Measurements from ENCODE around the gene CYP26B1.
"Not testable (repeated sequence)": the region's sequence is repeated elsewhere in the genome, so short reads cannot be mapped to it uniquely, and the experiment has no call there.

The CYP26B1 gene

GRCh38 chr2:72109291-72109690, 38.4 kb downstream of the CYP26B1 start:
- no peak for ATAC-seq
- no peak for DNase-seq

- no peak for ATAC-seq
- no peak for DNase-seq
Measured at GRCh38 chr2:72108121-72108520, 39.5 kb downstream of the CYP26B1 start.

GRCh38 chr2:72106978-72107377, 40.7 kb downstream of the CYP26B1 start:
- no peak for ATAC-seq
- DNase-seq = no peak

- no peak for DNase-seq
- no peak for ATAC-seq
Measured at GRCh38 chr2:72104821-72105588, 42.7 kb downstream of the CYP26B1 start.

GRCh38 chr2:72103690-72104089, 44.0 kb downstream of the CYP26B1 start:
- ATAC-seq (no peak), DNase-seq (no peak)

- no peak for ATAC-seq
Measured at GRCh38 chr2:72103161-72103560, 44.5 kb downstream of the CYP26B1 start.

GRCh38 chr2:72098935-72099334, 48.7 kb downstream of the CYP26B1 start:
- no peak for DNase-seq

More at GRCh38 chr2:72103161-72103560, 44.5 kb downstream of the CYP26B1 start:
- DNase-seq = no peak

GRCh38 chr2:72097276-72097675, 50.4 kb downstream of the CYP26B1 start:
- ATAC-seq (no peak), DNase-seq (no peak)

More at GRCh38 chr2:72098935-72099334, 48.7 kb downstream of the CYP26B1 start:
- no peak for ATAC-seq

- ATAC-seq = no peak
- DNase-seq = no peak
Measured at GRCh38 chr2:72096181-72096580, 51.5 kb downstream of the CYP26B1 start.

- no peak for DNase-seq
- ATAC-seq = no peak
Measured at GRCh38 chr2:72095364-72095763, 52.3 kb downstream of the CYP26B1 start.

GRCh38 chr2:72094701-72095100, 53.0 kb downstream of the CYP26B1 start:
- ATAC-seq (no peak), DNase-seq (no peak)

GRCh38 chr2:72092111-72092510, 55.6 kb downstream of the CYP26B1 start:
- DNase-seq = no peak
- ATAC-seq = no peak

GRCh38 chr2:72090781-72091482, 56.7 kb downstream of the CYP26B1 start:
- no peak for DNase-seq
- no peak for ATAC-seq

- ATAC-seq = no peak
Measured at GRCh38 chr2:72090271-72090720, 57.4 kb downstream of the CYP26B1 start.

GRCh38 chr2:72089537-72089936, 58.1 kb downstream of the CYP26B1 start:
- ATAC-seq (no peak), DNase-seq (no peak)

More at GRCh38 chr2:72090271-72090720, 57.4 kb downstream of the CYP26B1 start:
- no peak for DNase-seq

- DNase-seq = no peak
Measured at GRCh38 chr2:72089028-72089427, 58.6 kb downstream of the CYP26B1 start.

GRCh38 chr2:72086871-72087633, 60.6 kb downstream of the CYP26B1 start:
- ATAC-seq = not testable (repeated sequence)

More at GRCh38 chr2:72089028-72089427, 58.6 kb downstream of the CYP26B1 start:
- ATAC-seq = no peak

GRCh38 chr2:72085513-72085912, 62.1 kb downstream of the CYP26B1 start:
- ATAC-seq (no peak), DNase-seq (no peak)

More at GRCh38 chr2:72086871-72087633, 60.6 kb downstream of the CYP26B1 start:
- DNase-seq = not testable (repeated sequence)

- no peak for DNase-seq
- ATAC-seq = no peak
Measured at GRCh38 chr2:72085036-72085435, 62.6 kb downstream of the CYP26B1 start.

GRCh38 chr2:72084584-72084976, 63.1 kb downstream of the CYP26B1 start:
- no peak for DNase-seq
- no peak for ATAC-seq

- DNase-seq (no peak), ATAC-seq (no peak)
Measured at GRCh38 chr2:72083751-72084583, 63.7 kb downstream of the CYP26B1 start.

- DNase-seq (no peak), ATAC-seq (no peak)
Measured at GRCh38 chr2:72082887-72083286, 64.8 kb downstream of the CYP26B1 start.
